Measurements from ENCODE around the gene WBP1L.
"Not testable (repeated sequence)": the region's sequence is repeated elsewhere in the genome, so short reads cannot be mapped to it uniquely, and the experiment has no call there.

- TF ChIP-seq MAX (IDR thresholded peaks at IDR 0.05; ENCODE audit: low read depth, low read length); CTCF (IDR thresholded peaks at IDR 0.05; ENCODE audit: low read depth, low read length); POLR2A (IDR thresholded peaks at IDR 0.05; ENCODE audit: extremely low read depth, insufficient read length): not testable (repeated sequence)
Observed at GRCh38 chr10:102758933-102759262, 15.2 kb downstream of the WBP1L start.
